HG02852 (cell line): ENCODE results near the gene SLC25A22.

Experiments used
- ATAC-seq: cut with Tn5 transposase; IDR thresholded peaks from one replicate; pipeline ENCODE4 v1.9.1; 2021; ENCODE audit warnings: mild to moderate bottlenecking, moderate library complexity; ENCODE audit not compliant: unreplicated experiment

SLC25A22 gene

DNA sequence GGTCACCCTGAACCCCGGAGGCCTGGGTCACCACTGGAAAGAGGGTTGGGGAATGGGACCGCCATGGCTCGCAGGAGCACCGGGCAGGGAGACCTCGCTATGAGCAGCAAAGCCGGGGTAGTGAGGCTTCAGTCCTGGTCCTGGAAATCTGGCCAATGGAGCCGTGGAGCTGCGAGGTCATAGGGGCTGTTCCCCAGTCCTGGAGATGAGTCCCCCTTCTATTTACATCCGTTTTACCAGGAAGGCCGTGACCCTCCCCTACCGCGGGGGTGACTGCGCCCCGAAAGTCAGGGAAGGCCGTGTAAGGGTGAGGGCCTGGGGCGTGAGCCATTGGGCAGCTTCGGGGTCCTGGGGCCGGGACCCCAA is 6.5 kb upstream of the SLC25A22 start:
- ATAC-seq, result no peak

- no peak for ATAC-seq
Measured at GRCh38 chr11:803770-804598, 5.9 kb upstream of the SLC25A22 start.

- ATAC-seq, result no peak
Measured at GRCh38 chr11:803467-803742, 5.3 kb upstream of the SLC25A22 start.

GRCh38 chr11:802693-803466 is 4.8 kb upstream of the SLC25A22 start:
- no peak for ATAC-seq

- no peak for ATAC-seq
Measured at GRCh38 chr11:802018-802617, 4.0 kb upstream of the SLC25A22 start.

GRCh38 chr11:801097-801780 is 3.2 kb upstream of the SLC25A22 start:
- no peak for ATAC-seq

DNA sequence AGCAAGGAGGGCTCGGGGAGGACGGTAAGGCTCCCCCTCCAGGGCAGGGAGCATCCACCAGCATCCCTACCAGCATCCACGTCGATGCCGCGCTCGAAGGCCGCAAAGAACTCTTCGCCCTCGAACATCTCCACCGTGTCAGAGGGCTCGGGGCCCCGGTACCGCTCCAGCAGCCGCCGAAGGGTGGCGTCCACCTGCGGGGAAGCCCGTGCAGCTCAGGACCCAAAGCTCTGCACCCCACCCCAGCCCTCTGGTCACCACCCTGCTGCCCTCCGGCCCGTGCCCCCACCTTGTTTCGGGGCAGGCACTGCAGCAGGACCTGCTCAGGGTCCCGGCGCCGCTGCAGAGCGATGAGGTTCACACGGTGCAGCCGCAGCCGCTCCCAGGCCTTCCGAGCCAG is 2.4 kb upstream of the SLC25A22 start:
- ATAC-seq, result no peak

DNA sequence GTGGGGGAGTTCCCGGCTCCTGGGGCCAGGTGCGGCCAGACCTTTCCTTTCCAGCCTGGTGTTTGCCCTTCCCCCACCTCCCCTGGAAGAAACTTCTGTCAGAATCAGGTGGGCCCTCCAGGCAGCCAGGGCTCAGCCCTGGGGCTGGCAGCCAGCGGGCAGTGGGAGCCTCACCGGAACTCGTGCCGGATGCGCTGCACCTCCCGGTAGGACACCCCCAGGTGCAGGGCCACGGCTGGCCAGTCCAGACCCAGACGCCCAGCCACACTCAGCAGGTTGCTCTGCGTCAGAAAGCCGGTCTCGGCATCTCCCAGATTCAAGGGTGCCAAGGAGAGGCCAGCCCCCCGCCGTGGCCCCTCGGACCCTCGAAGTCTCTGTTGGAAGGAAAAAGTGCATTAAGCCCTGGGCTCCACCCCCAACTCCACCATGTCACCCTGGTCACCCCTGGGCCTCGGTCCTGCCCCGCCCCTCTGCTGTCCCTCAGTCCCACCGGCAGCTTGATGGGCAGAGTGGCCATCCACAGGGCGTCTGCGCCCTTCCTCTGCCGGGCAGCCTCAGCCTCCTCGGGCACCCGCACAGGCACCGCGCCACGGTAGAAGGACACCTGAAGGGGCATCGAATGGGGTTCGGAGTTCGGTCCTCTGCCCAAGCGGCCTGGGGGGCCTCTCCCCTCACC is 1.7 kb upstream of the SLC25A22 start:
- no peak for ATAC-seq

GRCh38 chr11:797296-798092 is 587 bp downstream of the SLC25A22 start:
- peak; percentile 41 for ATAC-seq

GRCh38 chr11:796565-797295 is 1.4 kb downstream of the SLC25A22 start:
- no peak for ATAC-seq

- no peak for ATAC-seq
Measured at GRCh38 chr11:795634-796564, 2.2 kb downstream of the SLC25A22 start.

DNA sequence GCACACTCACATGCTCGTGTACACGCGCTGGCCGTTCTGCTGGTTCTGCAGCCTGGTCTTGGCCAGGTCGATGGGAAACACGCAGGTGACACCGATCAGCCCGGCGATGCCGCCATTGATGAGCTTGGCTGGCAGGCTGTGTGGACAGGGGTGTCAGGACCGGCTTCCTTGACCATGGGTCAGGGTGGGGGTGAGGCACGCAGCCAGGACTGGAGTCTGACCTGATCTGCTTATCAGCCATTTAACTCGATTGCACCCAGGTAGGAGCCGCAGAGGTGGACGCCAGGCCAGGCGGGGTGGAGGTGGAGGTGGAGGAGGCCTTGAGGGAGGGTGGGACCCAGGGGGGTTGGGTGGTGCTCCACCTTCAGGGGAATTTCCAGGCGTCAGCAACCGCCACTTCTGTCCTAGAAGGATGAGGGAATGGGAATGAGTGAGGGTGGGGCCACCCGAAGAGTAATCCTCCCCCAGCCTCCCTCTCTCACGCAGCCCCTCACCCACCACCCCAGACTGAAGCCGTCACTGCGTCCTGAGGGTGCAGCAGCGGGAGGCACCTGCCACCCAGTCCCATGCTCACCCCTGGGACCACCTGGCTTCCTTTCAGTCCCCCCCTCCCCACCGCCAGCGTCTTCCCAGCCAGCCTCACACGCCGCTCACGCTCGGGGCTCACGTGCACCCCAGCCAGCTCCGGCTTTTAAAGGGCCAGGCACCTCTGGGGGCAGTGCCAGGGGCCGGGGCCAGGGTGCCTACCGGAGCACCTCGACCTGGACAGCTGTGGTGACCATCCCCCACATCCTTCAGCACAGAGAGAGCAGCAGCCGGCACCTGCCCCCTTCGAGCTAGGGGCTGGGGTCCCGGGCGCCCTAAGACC is 3.1 kb downstream of the SLC25A22 start:
- ATAC-seq, result no peak

- no peak for ATAC-seq
Measured at GRCh38 chr11:794013-794765, 3.9 kb downstream of the SLC25A22 start.

DNA sequence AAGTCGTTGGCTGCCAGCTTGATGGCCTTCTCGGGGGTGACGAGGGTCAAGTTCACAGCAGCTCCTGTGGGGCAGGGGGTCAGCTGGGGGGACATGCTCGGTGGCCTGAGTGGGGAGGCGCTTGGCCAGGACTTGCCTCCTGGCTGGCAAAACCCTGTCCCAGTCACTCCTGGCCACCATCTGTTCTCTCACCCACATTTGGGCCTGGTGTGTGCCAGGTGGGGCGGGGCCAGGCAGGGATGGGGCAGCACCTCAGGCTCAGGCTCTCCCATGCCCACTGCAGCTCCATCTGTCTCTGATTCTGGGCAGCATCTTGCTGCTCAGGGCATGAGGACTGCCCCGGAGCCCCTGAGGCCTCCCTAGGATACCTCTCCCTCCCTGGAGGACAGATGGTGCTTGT is 4.5 kb downstream of the SLC25A22 start:
- no peak for ATAC-seq

DNA sequence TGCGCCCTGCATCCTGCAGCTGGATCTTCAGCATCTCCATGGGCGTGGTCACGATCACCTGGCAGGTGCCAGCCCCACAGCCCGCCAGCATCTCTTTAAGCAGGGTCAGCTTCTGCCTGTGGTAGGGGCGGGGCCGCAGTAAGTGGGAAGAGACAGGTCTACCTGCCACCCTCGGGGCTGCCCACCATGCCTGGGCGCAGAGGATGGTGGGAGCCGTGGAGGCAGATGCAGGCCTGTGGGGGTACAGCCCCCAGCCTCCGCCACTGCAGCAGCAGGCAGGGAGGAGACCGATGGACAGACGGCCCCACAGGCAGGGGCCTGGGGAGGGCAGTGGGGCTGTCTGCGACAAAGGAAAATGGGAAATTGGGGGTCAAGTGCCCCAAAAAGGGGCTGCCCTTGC is 5.2 kb downstream of the SLC25A22 start:
- no peak for ATAC-seq

- no peak for ATAC-seq
Measured at GRCh38 chr11:792535-792821, 5.6 kb downstream of the SLC25A22 start.
